ENCODE results near the gene HAL.

DNA sequence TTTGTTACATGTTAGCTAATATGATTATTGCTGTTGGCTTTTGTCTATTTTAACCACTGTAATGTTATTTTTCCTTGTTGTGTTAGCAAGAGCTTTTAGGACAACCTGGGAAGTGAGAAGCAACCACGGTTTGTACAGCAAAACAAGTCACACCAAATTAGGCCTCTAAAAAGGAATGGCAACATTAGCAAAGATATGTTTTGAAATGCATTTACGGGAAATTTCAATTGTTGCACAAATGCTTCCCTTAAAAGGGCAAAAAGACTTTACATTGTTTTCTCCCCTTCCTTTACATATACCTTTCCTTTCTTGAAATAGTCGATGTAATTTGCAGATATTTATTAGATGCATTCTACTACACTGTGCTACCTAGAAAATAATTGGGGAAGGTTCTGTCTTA is 43.4 kb upstream of the HAL start:
- TF ChIP-seq EP300 (IDR thresholded peaks at IDR 0.05) = no peak
- TF ChIP-seq, protein P1, sequence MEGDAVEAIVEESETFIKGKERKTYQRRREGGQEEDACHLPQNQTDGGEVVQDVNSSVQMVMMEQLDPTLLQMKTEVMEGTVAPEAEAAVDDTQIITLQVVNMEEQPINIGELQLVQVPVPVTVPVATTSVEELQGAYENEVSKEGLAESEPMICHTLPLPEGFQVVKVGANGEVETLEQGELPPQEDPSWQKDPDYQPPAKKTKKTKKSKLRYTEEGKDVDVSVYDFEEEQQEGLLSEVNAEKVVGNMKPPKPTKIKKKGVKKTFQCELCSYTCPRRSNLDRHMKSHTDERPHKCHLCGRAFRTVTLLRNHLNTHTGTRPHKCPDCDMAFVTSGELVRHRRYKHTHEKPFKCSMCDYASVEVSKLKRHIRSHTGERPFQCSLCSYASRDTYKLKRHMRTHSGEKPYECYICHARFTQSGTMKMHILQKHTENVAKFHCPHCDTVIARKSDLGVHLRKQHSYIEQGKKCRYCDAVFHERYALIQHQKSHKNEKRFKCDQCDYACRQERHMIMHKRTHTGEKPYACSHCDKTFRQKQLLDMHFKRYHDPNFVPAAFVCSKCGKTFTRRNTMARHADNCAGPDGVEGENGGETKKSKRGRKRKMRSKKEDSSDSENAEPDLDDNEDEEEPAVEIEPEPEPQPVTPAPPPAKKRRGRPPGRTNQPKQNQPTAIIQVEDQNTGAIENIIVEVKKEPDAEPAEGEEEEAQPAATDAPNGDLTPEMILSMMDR (IDR thresholded peaks at IDR 0.05) = no peak

All from gastroesophageal sphincter (tissue), 3 donors.